CD8-positive, alpha-beta memory T cell (primary cell): ENCODE results near the gene USP1. TPM values are rescaled to one million over a fixed set of nuclear protein-coding genes. Genes with fewer than 3 reads are reported as not detected.

Experiments
- CTCF ChIA-PET: fragments of 350-600 bp; sonication (Branson Sonifier 250); formaldehyde crosslinking; loops from one replicate; lab custom pipeline; 2021; ENCODE audit warnings: antibody characterized with exemption; lab: Charles Lee
- POLR2A ChIA-PET: fragments of 350-600 bp; sonication (Branson Sonifier 250); formaldehyde crosslinking; loops from one replicate; lab custom pipeline; 2021; ENCODE audit warnings: antibody characterized with exemption; lab: Charles Lee
- DNase-seq, 5 donors: peaks; one replicate each; pipeline versions ENCODE4 v3.0.0 to v3.0.0-alpha.2; 2020 to 2022; ENCODE audit warnings: mixed read lengths in 1 of 5
- H3K27ac ChIP-seq: one replicate; pipeline ENCODE4 v1.7.0; 2013; ENCODE audit warnings: low read depth, mild to moderate bottlenecking, low read length, moderate library complexity
- H3K27me3 ChIP-seq: 2 replicates; pipeline ENCODE4 v1.7.0; 2013; ENCODE audit warnings: low read length, mild to moderate bottlenecking; ENCODE audit not compliant: insufficient read depth, poor library complexity, severe bottlenecking
- H3K36me3 ChIP-seq: 2 replicates; pipeline ENCODE4 v1.7.0; 2013; ENCODE audit warnings: mild to moderate bottlenecking, low read length, moderate library complexity; ENCODE audit not compliant: insufficient read depth
- H3K4me1 ChIP-seq: 2 replicates; pipeline ENCODE4 v1.7.0; 2013; ENCODE audit warnings: mild to moderate bottlenecking, low read length, moderate library complexity; ENCODE audit not compliant: insufficient read depth
- H3K4me3 ChIP-seq: 2 replicates; pipeline ENCODE4 v1.7.0; 2013; ENCODE audit warnings: mild to moderate bottlenecking, low read length
- H3K9me3 ChIP-seq: 2 replicates; pipeline ENCODE4 v1.7.0; 2013; ENCODE audit warnings: mild to moderate bottlenecking, low read length
- H3K27ac Mint-ChIP-seq, 8 donors: one replicate each; pipeline ENCODE4 v1.8.0; 2020 to 2021; ENCODE audit warnings: mixed read lengths in 8 of 8, mild to moderate bottlenecking in 6 of 8, inconsistent platforms in 3 of 8, moderate library complexity in 3 of 8
- H3K27me3 Mint-ChIP-seq, 2 donors: one replicate each; pipeline ENCODE4 v1.8.0; 2020 to 2021; ENCODE audit warnings: mixed read lengths in 2 of 2, mild to moderate bottlenecking in 1 of 2, moderate library complexity in 1 of 2
- H3K36me3 Mint-ChIP-seq, 3 donors: one replicate each; pipeline ENCODE4 v1.8.0; 2020 to 2021; ENCODE audit warnings: mixed read lengths in 3 of 3, inconsistent platforms in 1 of 3, mild to moderate bottlenecking in 1 of 3
- H3K4me1 Mint-ChIP-seq, 3 donors: one replicate each; pipeline ENCODE4 v1.8.0; 2020 to 2021; ENCODE audit warnings: mixed read lengths in 3 of 3, inconsistent platforms in 1 of 3, mild to moderate bottlenecking in 1 of 3
- H3K4me3 Mint-ChIP-seq, 7 donors: one replicate each; pipeline ENCODE4 v1.8.0; 2020 to 2021; ENCODE audit warnings: mixed read lengths in 7 of 7, mild to moderate bottlenecking in 6 of 7, moderate library complexity in 4 of 7, inconsistent platforms in 2 of 7
- H3K9me3 Mint-ChIP-seq, 5 donors: one replicate each; pipeline ENCODE4 v1.8.0; 2020 to 2022; ENCODE audit warnings: mixed read lengths in 5 of 5, mild to moderate bottlenecking in 3 of 5, moderate library complexity in 2 of 5, inconsistent platforms in 1 of 5
- polyA plus RNA-seq: library from polyadenylated mRNA; unstranded; fragments of 300-500 nt; fragmentation: Illumina TruSeq; gene quantifications from one replicate; pipeline ENCODE4 v1.2.3, GENCODE V29; 2021
- total RNA-seq, 2 experiments: library from RNA; stranded (reverse); gene quantifications; one replicate each; pipeline ENCODE4 v1.2.3, GENCODE V29; 2021

USP1 gene
- total and polyA plus RNA-seq, 3 experiments from 2014 or later: 28.2 to 106 (median 102) TPM

- H3K36me3 Mint-ChIP-seq: peaks cover 0 to 2% (median 0%) of the 10 kb centered on the region in 3 donors
- Histone ChIP-seq H3K9me3 (no peaks in the 10 kb centered on the region), H3K4me1 (no peaks in the 10 kb centered on the region), H3K27me3 (no peaks in the 10 kb centered on the region), H3K27ac (no peak overlapping the region), H3K36me3 (no peaks in the 10 kb centered on the region), H3K4me3 (no peak overlapping the region)
- H3K4me1 Mint-ChIP-seq: no peaks in the 10 kb centered on the region
- no peak for DNase-seq
- no peaks in the 10 kb centered on the region for H3K9me3 Mint-ChIP-seq
- CTCF ChIA-PET: no interaction called here
- H3K4me3 Mint-ChIP-seq: no peak overlapping the region
- POLR2A ChIA-PET: no interaction called here
- H3K27me3 Mint-ChIP-seq: peaks cover 0 to 3% of the 10 kb centered on the region in 2 donors
- H3K27ac Mint-ChIP-seq: no peak overlapping the region
Observed at GRCh38 chr1:62420214-62420613, 16.6 kb upstream of the USP1 start.

GRCh38 chr1:62423580-62424242 lies 13.1 kb upstream of the USP1 start:
- Histone ChIP-seq H3K27ac (no peak overlapping the region), H3K4me1 (no peaks in the 10 kb centered on the region), H3K27me3 (no peaks in the 10 kb centered on the region), H3K4me3 (no peak overlapping the region), H3K36me3 (no peaks in the 10 kb centered on the region), H3K9me3 (no peaks in the 10 kb centered on the region)
- Mint-ChIP-seq H3K36me3 (peaks cover 0 to 3% (median 2%) of the 10 kb centered on the region in 3 donors), H3K27me3 (no peaks in the 10 kb centered on the region), H3K9me3 (no peaks in the 10 kb centered on the region), H3K4me3 (no peak overlapping the region), H3K4me1 (no peaks in the 10 kb centered on the region), H3K27ac (no peak overlapping the region)
- ChIA-PET POLR2A (no interaction called here), CTCF (no interaction called here)
- DNase-seq: no peak

- Histone ChIP-seq H3K9me3 (no peaks in the 10 kb centered on the region), H3K4me1 (no peaks in the 10 kb centered on the region), H3K27me3 (no peaks in the 10 kb centered on the region), H3K36me3 (no peaks in the 10 kb centered on the region), H3K27ac (no peak overlapping the region), H3K4me3 (no peak overlapping the region)
- no peaks in the 10 kb centered on the region for H3K9me3 Mint-ChIP-seq
- ChIA-PET POLR2A (no interaction called here), CTCF (no interaction called here)
- peak overlapping the region in 1 of 8 donors; percentile 18 for H3K27ac Mint-ChIP-seq
- no peak for DNase-seq
- peaks cover 0 to 3% (median 2%) of the 10 kb centered on the region in 3 donors for H3K36me3 Mint-ChIP-seq
- H3K4me3 Mint-ChIP-seq: no peak overlapping the region
- H3K4me1 Mint-ChIP-seq: no peaks in the 10 kb centered on the region
- H3K27me3 Mint-ChIP-seq: no peaks in the 10 kb centered on the region
Observed at GRCh38 chr1:62424411-62424810, 12.4 kb upstream of the USP1 start.

- peaks cover 0 to 3% (median 2%) of the 10 kb centered on the region in 3 donors for H3K36me3 Mint-ChIP-seq
- H3K27ac ChIP-seq: no peak overlapping the region
- H3K36me3 ChIP-seq: no peaks in the 10 kb centered on the region
- no peak overlapping the region for H3K4me3 Mint-ChIP-seq
- H3K4me1 Mint-ChIP-seq: no peaks in the 10 kb centered on the region
- CTCF ChIA-PET: no interaction called here
- H3K27me3 ChIP-seq: no peaks in the 10 kb centered on the region
- no peak overlapping the region for H3K4me3 ChIP-seq
- H3K4me1 ChIP-seq: no peaks in the 10 kb centered on the region
- POLR2A ChIA-PET: no interaction called here
- no peaks in the 10 kb centered on the region for H3K9me3 Mint-ChIP-seq
- H3K9me3 ChIP-seq: no peaks in the 10 kb centered on the region
- H3K27ac Mint-ChIP-seq: peak overlapping the region in 1 of 8 donors; percentile 88
- no peaks in the 10 kb centered on the region for H3K27me3 Mint-ChIP-seq
- no peak for DNase-seq
Observed at GRCh38 chr1:62425041-62425440, 11.8 kb upstream of the USP1 start.

- H3K27ac ChIP-seq: no peak overlapping the region
- H3K27ac Mint-ChIP-seq: no peak overlapping the region
Observed at GRCh38 chr1:62426237-62426636, 10.6 kb upstream of the USP1 start.

GRCh38 chr1:62426794-62427193 lies 10.1 kb upstream of the USP1 start:
- Mint-ChIP-seq H3K27me3 (no peaks in the 10 kb centered on the region), H3K4me1 (no peaks in the 10 kb centered on the region), H3K36me3 (peaks cover 0 to 3% (median 0%) of the 10 kb centered on the region in 3 donors), H3K4me3 (no peak overlapping the region), H3K27ac (no peak overlapping the region), H3K9me3 (no peaks in the 10 kb centered on the region)
- Histone ChIP-seq H3K36me3 (no peaks in the 10 kb centered on the region), H3K4me1 (no peaks in the 10 kb centered on the region), H3K27me3 (no peaks in the 10 kb centered on the region), H3K27ac (no peak overlapping the region), H3K9me3 (no peaks in the 10 kb centered on the region), H3K4me3 (no peak overlapping the region)
- CTCF ChIA-PET: no interaction called here
- POLR2A ChIA-PET: no interaction called here
- DNase-seq: no peak

More at GRCh38 chr1:62426237-62426636, 10.6 kb upstream of the USP1 start:
- CTCF ChIA-PET: no interaction called here
- no peak overlapping the region for H3K4me3 Mint-ChIP-seq
- no peaks in the 10 kb centered on the region for H3K4me1 ChIP-seq
- no peak overlapping the region for H3K4me3 ChIP-seq
- H3K27me3 Mint-ChIP-seq: no peaks in the 10 kb centered on the region
- POLR2A ChIA-PET: interaction anchor here (1.1 kb wide), 1 partner anchor 9 kb away, joined by 3 read pairs; no protein-coding TSS in a partner anchor
- DNase-seq: no peak
- no peaks in the 10 kb centered on the region for H3K9me3 ChIP-seq
- H3K27me3 ChIP-seq: no peaks in the 10 kb centered on the region
- H3K9me3 Mint-ChIP-seq: no peaks in the 10 kb centered on the region
- H3K36me3 ChIP-seq: no peaks in the 10 kb centered on the region
- peaks cover 0 to 3% (median 0%) of the 10 kb centered on the region in 3 donors for H3K36me3 Mint-ChIP-seq
- H3K4me1 Mint-ChIP-seq: no peaks in the 10 kb centered on the region

- POLR2A ChIA-PET: no interaction called here
- H3K27me3 ChIP-seq: no peaks in the 10 kb centered on the region
- no peak for DNase-seq
- H3K4me3 Mint-ChIP-seq: no peak overlapping the region
- H3K9me3 Mint-ChIP-seq: no peaks in the 10 kb centered on the region
- H3K27me3 Mint-ChIP-seq: no peaks in the 10 kb centered on the region
- no peak overlapping the region for H3K27ac Mint-ChIP-seq
- no peaks in the 10 kb centered on the region for H3K4me1 Mint-ChIP-seq
- peaks cover 0 to 3% (median 0%) of the 10 kb centered on the region in 3 donors for H3K36me3 Mint-ChIP-seq
- no peaks in the 10 kb centered on the region for H3K9me3 ChIP-seq
- H3K36me3 ChIP-seq: no peaks in the 10 kb centered on the region
- no peak overlapping the region for H3K27ac ChIP-seq
- CTCF ChIA-PET: no interaction called here
- no peaks in the 10 kb centered on the region for H3K4me1 ChIP-seq
- H3K4me3 ChIP-seq: no peak overlapping the region
Observed at GRCh38 chr1:62428351-62428750, 8.5 kb upstream of the USP1 start.

GRCh38 chr1:62429581-62429980 lies 7.3 kb upstream of the USP1 start:
- Histone ChIP-seq H3K4me3 (no peak overlapping the region), H3K9me3 (no peaks in the 10 kb centered on the region), H3K27me3 (no peaks in the 10 kb centered on the region), H3K36me3 (no peaks in the 10 kb centered on the region), H3K27ac (no peak overlapping the region), H3K4me1 (no peaks in the 10 kb centered on the region)
- H3K9me3 Mint-ChIP-seq: no peaks in the 10 kb centered on the region
- ChIA-PET POLR2A (no interaction called here), CTCF (no interaction called here)
- no peak overlapping the region for H3K4me3 Mint-ChIP-seq
- H3K27ac Mint-ChIP-seq: no peak overlapping the region
- peaks cover 0 to 3% (median 0%) of the 10 kb centered on the region in 3 donors for H3K36me3 Mint-ChIP-seq
- H3K27me3 Mint-ChIP-seq: no peaks in the 10 kb centered on the region
- DNase-seq: no peak
- H3K4me1 Mint-ChIP-seq: peaks cover 0 to 4% (median 0%) of the 10 kb centered on the region in 3 donors
